Adipose tissue (tissue), 3 donors: ENCODE measurements around the gene RHOBTB3. TPM values are rescaled to one million over a fixed set of nuclear protein-coding genes. Genes with fewer than 3 reads are reported as not detected.
"Not testable (repeated sequence)": the region's sequence is repeated elsewhere in the genome, so short reads cannot be mapped to it uniquely, and the experiment has no call there.

ENCODE experiments used
- H3K27ac ChIP-seq: one replicate; pipeline ENCODE4 v1.5.1; 2013; ENCODE audit warnings: low read depth, low read length
- WGBS, 3 donors: extraction: QIAGEN DNeasy Blood & Tissue Kit; methylation state at CpG; one replicate each; pipeline ENCODE4 v1.1.7; 2013; 5-methylcytosine and 5-hydroxymethylcytosine counted together
- polyA plus RNA-seq, 3 donors: library from polyadenylated mRNA; stranded (reverse); fragments of 200-250 nt; gene quantifications; one replicate each; pipeline ENCODE4 v1.2.3, GENCODE V29; 2013
- donor health status: healthy with polysubstance abuse.
- donor health status: Bipolar disorder and iron deficiency.
- donor health status: healthy.

Gene RHOBTB3
- polyA plus RNA-seq, 3 donors: 75.1 to 81.4 (median 77.9) TPM

- 82 to 92% (median 90%) methylated on average over 7 of the region's 7 CpGs for WGBS, 3 donors
- no peak overlapping the region for H3K27ac ChIP-seq
These were observed 75.6 kb downstream of the RHOBTB3 start for GRCh38 chr5:95806687-95807086.

DNA sequence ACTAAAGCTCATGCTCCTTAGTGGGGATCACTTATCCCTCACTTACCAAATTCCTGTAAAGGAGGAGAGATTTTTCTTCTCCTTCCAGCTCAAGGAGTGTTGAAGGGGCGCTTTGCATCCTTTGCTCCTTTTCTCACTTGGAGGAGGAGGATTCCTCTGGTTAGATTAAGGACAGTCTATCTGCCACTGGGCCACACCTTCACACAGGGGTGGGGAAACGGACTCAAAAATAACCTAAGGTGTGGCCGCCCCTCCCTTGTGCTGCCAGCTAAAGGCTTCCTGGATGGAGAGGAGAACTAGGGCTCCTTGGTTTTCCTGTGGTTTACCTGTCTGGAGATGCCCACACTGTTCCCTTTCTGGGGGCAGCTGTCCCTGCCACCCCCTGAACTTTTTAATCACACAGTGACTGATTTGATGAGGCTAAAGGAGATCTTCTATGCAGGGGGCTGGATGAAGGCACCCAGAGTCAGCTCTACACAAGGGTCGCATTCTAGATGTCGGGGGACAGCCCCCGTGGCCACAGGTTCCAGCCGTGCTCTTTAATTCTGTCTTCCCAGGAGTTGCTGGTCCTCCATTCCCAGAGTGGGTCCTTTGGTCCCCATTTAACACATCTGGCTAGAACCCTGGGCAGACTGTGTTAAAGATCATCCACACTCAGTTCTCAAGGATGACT lies 77.0 kb downstream of the RHOBTB3 start:
- no peak overlapping the region for H3K27ac ChIP-seq
- WGBS, 3 donors: 65 to 81% (median 77%) methylated on average over 7 of the region's 7 CpGs

- no peak overlapping the region for H3K27ac ChIP-seq
- 19 to 53% (median 22%) methylated on average over 10 of the region's 10 CpGs for WGBS, 3 donors
These were observed 77.7 kb downstream of the RHOBTB3 start for GRCh38 chr5:95808686-95809413.

DNA sequence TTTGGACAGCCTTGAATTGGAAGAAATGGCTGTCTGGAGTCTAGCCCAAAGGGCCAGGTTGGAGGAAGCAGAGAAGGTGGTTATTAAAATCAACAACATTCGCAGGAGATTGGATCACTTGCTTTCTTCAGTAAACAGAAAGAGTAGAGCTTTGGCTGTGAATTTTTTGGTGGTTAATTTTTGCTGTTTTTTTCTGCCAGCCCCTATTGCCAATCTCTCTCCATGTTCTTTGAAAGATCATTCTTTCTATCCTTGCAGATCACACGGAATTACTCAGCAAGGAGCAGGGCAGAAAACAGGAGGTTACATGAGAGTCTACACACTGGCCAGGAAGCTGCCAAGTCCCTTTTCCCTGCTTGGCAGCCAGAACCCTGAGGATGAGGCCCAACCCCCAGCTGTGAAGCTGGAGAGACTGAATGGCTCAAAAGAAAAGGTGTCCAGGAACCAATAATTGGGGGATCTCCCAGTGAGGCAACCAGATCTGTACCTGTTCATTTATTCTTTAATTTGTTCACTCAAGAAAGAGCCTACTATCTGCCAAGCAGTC lies 78.4 kb downstream of the RHOBTB3 start:
- H3K27ac ChIP-seq: no peak overlapping the region
- WGBS, 3 donors: 34 to 40% (median 36%) methylated on average over 2 of the region's 2 CpGs

- H3K27ac ChIP-seq: no peak overlapping the region
- WGBS, 3 donors: 40 to 53% (median 52%) methylated on average over 5 of the region's 5 CpGs
These were observed 79.4 kb downstream of the RHOBTB3 start for GRCh38 chr5:95810305-95811125.

- 77 to 83% (median 80%) methylated on average over 6 of the region's 6 CpGs for WGBS, 3 donors
- not testable (repeated sequence) for H3K27ac ChIP-seq
These were observed 79.9 kb downstream of the RHOBTB3 start for GRCh38 chr5:95811126-95811423.

DNA sequence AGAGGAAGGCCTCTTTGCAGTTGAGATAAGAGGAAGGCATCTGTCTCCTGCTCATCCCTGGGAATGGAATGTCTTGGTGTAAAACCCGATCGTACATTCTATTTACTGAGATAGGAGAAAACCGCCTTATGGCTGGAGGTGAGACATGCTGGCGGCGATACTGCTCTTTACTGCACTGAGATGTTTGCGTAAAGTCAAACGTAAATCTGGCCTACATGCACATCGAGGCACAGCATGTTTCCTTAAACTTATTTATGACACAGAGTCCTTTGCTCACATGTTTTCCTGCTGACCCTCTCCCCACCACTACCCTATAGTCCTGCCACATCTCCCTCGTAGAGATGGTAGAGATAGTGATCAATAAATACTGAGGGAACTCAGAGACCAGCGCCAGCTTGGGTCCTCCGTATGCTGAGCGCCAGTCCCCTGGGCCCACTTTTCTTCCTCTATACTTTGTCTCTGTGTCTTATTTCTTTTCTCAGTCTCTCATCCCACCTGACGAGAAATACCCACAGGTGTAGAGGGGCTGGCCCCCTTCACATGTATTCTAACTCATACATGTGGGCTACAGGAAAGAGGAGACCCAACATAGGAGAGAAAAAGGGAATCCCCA lies 80.4 kb downstream of the RHOBTB3 start:
- 84 to 89% (median 88%) methylated on average over 13 of the region's 13 CpGs for WGBS, 3 donors
- H3K27ac ChIP-seq: not testable (repeated sequence)

DNA sequence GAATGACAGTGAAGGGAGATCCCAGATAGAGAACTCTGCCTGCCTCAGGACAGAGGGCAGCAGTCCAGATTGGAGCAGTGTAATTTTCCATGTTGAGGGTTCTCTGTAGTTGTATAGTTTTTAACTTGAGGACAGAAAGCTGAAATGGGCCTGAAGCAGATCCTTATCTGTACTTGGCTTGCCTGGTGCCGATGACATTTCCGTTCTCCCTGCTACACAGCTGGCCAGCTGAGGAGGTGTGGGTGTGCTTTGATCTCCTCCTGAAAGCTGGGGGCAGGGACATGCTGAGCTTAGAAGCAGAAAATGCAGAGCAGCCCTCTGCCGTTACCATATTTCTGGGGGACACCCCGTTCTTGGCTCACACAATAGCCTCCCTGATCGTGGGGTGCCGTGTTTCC lies 80.9 kb downstream of the RHOBTB3 start:
- WGBS, 3 donors: 36 to 75% (median 43%) methylated on average over 6 of the region's 6 CpGs
- H3K27ac ChIP-seq: no peak overlapping the region

- WGBS, 3 donors: 75 to 94% (median 93%) methylated on average over 8 of the region's 8 CpGs
- not testable (repeated sequence) for H3K27ac ChIP-seq
These were observed 81.9 kb downstream of the RHOBTB3 start for GRCh38 chr5:95813035-95813434.

DNA sequence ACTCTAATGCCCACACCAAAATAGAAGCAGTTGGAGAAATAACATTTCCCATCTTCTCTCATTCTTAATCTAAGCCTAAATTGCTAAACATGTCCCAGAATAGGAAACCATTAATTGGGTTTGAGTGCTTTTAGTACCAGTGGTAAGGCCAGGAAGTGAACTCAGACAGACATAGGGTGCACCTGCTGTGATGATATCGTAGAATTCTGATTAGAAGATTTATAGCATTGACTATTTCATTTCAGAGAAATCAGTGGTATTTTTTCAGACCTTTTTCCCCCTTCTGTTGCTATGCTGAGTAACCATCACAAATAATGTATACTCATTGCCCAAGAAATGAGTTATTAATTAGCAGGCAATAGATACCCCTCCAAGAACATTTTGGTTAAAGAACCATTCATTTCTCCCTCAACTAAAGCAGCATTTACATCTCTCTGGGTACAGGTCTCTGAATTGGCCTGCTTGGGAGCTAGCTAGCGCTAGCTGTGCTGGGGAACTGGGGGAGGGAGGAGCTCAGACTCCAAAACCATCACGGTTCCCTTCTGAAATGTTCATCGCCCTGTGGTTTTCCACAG lies 84.1 kb downstream of the RHOBTB3 start:
- 76 to 89% (median 85%) methylated on average over 4 of the region's 4 CpGs for WGBS, 3 donors
- no peak overlapping the region for H3K27ac ChIP-seq

GRCh38 chr5:95816341-95816740 lies 85.2 kb downstream of the RHOBTB3 start:
- WGBS, 3 donors: 90 to 92% (median 91%) methylated on average over 8 of the region's 8 CpGs
- H3K27ac ChIP-seq: no peak overlapping the region

DNA sequence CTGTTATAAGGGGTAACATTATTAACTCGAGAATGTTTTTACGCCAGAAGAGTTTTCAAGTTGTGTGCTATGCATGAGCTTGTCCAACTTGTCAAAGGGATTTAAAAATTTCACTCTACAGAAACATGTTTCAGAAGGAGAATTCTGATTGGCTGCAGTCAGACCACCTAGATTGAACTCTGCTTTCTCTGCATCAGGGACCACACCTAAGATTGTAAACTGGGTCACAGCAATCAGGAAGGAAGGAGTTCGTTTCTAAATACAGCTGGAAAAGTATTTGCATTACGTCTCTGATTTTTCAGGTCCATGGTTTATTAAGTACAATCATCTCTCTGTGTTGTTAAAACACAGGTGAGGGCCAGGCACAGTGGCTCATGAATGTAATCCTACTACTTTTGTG lies 85.6 kb downstream of the RHOBTB3 start:
- WGBS, 3 donors: 59 to 77% (median 61%) methylated on average over 4 of the region's 4 CpGs
- no peak overlapping the region for H3K27ac ChIP-seq

GRCh38 chr5:95817430-95817829 lies 86.3 kb downstream of the RHOBTB3 start:
- H3K27ac ChIP-seq: no peak overlapping the region
- WGBS, 3 donors: 47 to 69% (median 49%) methylated on average over 12 of the region's 12 CpGs

GRCh38 chr5:95818181-95819147 lies 87.3 kb downstream of the RHOBTB3 start:
- WGBS, 3 donors: 45 to 76% (median 49%) methylated on average over 14 of the region's 14 CpGs
- H3K27ac ChIP-seq: no peak overlapping the region

DNA sequence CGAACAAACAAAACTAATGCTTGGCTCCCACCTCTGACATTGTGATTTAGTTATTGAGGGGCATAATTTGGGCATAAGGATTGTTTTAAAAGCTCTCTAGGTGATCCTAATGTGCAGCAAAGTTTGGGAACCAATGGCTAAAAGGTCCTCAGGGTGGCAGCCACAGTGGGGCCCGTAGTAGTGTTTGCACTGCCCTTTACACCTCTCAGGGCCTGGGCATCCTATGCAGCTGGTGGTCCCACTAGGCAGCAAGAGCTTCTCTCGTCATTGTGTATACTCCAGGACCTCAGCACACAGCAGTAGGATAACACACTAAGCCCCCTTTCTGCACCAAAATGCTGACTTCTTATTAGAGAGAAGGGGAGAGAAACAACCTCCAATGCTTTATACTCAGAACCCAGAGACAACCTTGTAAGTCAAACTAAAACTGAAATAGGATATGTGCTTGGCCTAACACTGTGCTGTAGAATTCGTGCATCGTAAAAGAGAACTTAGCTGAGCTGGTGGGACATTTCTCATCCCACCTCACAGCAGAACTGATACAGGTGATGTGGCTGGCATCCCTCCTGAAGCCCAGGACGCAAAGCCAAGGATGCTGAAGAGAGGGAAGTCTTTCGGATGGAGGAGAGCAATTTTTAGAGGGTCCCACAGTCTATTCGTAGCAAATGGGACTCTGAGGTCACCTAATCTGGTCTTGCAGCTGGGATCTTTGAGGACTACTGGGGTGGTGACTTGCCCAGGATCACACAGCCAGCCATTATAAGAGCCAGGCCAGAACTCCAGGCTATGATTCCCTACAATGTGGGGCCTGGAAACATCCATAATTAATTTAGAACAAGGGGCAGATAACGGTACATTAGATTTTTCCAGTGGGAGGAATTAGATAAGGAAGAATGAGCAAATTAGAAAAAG lies 90.2 kb downstream of the RHOBTB3 start:
- H3K27ac ChIP-seq: peak overlapping the region; percentile 47
- 33 to 73% (median 37%) methylated on average over 9 of the region's 9 CpGs for WGBS, 3 donors

DNA sequence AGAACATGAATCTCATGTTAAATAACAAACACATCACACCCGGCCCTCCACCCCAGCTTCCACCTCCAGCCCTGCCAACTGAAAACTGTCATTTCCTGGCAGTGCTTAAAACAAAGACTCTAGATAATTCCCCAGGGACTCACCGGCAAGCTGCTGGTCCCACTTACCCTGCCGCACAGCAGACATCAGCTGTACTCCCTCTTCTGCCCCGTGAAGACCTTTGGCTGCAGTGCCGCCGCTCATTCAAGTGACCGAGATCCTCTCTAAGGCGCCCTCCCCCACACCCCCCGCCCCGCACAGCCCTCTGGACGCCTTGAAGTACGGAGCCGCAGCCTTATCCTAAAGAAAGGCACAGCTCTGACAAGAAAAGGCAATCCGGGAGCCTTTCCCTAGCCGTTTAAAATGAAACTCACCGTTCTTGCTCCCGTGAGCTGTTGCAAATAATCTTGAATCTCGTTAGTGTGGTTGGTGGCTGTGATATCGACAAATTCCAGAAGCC lies 91.0 kb downstream of the RHOBTB3 start:
- WGBS, 3 donors: 0% methylated on average over 19 of the region's 19 CpGs
- peak overlapping the region; percentile 53 for H3K27ac ChIP-seq
